ENCODE measurements around the gene VARS2. TPM values are rescaled to one million over a fixed set of nuclear protein-coding genes. Genes with fewer than 3 reads are reported as not detected.
"Not testable (repeated sequence)": the region's sequence is repeated elsewhere in the genome, so short reads cannot be mapped to it uniquely, and the experiment has no call there.

Gene VARS2
- polyA plus RNA-seq, 1 donor (not counting 4 experiments of a cell fraction or from before 2014, with no cell fraction given): 13.8 TPM

GRCh38 chr6:30926644-30927043 is 12.6 kb downstream of the VARS2 start:
- dilution Hi-C loops (cut with MboI; ENCODE audit: extremely low pct_ligation_motif_present, low sequenced_read_pairs): loop anchor here (25.0 kb wide), 1 partner anchor 136 kb away; no protein-coding TSS in a partner anchor
- no peaks in the 10 kb centered on the region for H3K79me2 ChIP-seq (ENCODE audit: control insufficient read depth, insufficient read depth, low read length)
- H3K4me3 ChIP-seq (ENCODE audit: control insufficient read depth in 2 of 3, extremely low read depth in 1 of 3, insufficient read depth in 2 of 3, low read depth in 1 of 3, low read length in 3 of 3): no peak overlapping the region
- H3K27me3 ChIP-seq (ENCODE audit: control insufficient read depth, extremely low read depth, insufficient read depth, low read length): no peaks in the 10 kb centered on the region
- H3K9me3 ChIP-seq (ENCODE audit: control insufficient read depth, low read depth, low read length): no peaks in the 10 kb centered on the region
- peaks cover 2% of the 10 kb centered on the region for H3K9me1 ChIP-seq (ENCODE audit: control insufficient read depth, extremely low read depth, insufficient read depth, low read length)
- H3K27ac ChIP-seq (ENCODE audit: control insufficient read depth, insufficient read depth, low read length): no peak overlapping the region
- H3K4me2 ChIP-seq (ENCODE audit: control insufficient read depth, extremely low read depth, insufficient read depth, low read depth, low read length): no peak overlapping the region
- peaks cover 24% of the 10 kb centered on the region for H3K4me1 ChIP-seq (ENCODE audit: control insufficient read depth, extremely low read depth, insufficient read depth, low read length)
- no peak overlapping the region for H3K9ac ChIP-seq (ENCODE audit: control insufficient read depth, extremely low read depth, insufficient read depth, low read length)
- H3K36me3 ChIP-seq (ENCODE audit: control insufficient read depth in 2 of 2, extremely low read depth in 1 of 2, insufficient read depth in 2 of 2, low read length in 2 of 2): peaks cover 13 to 22% of the 10 kb centered on the region in 2 experiments
- DNase-seq (ENCODE audit: low read depth, low spot score) (no peak), FAIRE-seq (peak; percentile 51)
- H2AFZ ChIP-seq (ENCODE audit: control insufficient read depth, low read length): no peak overlapping the region
- TF ChIP-seq, protein P1, sequence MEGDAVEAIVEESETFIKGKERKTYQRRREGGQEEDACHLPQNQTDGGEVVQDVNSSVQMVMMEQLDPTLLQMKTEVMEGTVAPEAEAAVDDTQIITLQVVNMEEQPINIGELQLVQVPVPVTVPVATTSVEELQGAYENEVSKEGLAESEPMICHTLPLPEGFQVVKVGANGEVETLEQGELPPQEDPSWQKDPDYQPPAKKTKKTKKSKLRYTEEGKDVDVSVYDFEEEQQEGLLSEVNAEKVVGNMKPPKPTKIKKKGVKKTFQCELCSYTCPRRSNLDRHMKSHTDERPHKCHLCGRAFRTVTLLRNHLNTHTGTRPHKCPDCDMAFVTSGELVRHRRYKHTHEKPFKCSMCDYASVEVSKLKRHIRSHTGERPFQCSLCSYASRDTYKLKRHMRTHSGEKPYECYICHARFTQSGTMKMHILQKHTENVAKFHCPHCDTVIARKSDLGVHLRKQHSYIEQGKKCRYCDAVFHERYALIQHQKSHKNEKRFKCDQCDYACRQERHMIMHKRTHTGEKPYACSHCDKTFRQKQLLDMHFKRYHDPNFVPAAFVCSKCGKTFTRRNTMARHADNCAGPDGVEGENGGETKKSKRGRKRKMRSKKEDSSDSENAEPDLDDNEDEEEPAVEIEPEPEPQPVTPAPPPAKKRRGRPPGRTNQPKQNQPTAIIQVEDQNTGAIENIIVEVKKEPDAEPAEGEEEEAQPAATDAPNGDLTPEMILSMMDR (optimal IDR thresholded peaks at IDR 0.05 in 1 of 3, IDR thresholded peaks at IDR 0.05 in 1 of 3, conservative IDR thresholded peaks at IDR 0.05 in 1 of 3; ENCODE audit: extremely low read depth in 1 of 3, insufficient read depth in 2 of 3, low read length in 3 of 3): no peak
- H4K20me1 ChIP-seq (ENCODE audit: control insufficient read depth, extremely low read depth, insufficient read depth, low read length): no peaks in the 10 kb centered on the region

- not testable (repeated sequence) for FAIRE-seq; H3K4me2 ChIP-seq (ENCODE audit: control insufficient read depth, extremely low read depth, insufficient read depth, low read depth, low read length); H3K79me2 ChIP-seq (ENCODE audit: control insufficient read depth, insufficient read depth, low read length); H3K9me1 ChIP-seq (ENCODE audit: control insufficient read depth, extremely low read depth, insufficient read depth, low read length); H3K27me3 ChIP-seq (ENCODE audit: control insufficient read depth, extremely low read depth, insufficient read depth, low read length); H4K20me1 ChIP-seq (ENCODE audit: control insufficient read depth, extremely low read depth, insufficient read depth, low read length); H3K9ac ChIP-seq (ENCODE audit: control insufficient read depth, extremely low read depth, insufficient read depth, low read length); DNase-seq (ENCODE audit: low read depth, low spot score); H3K4me3 ChIP-seq (ENCODE audit: control insufficient read depth in 2 of 3, extremely low read depth in 1 of 3, insufficient read depth in 2 of 3, low read depth in 1 of 3, low read length in 3 of 3); H3K9me3 ChIP-seq (ENCODE audit: control insufficient read depth, low read depth, low read length); H3K27ac ChIP-seq (ENCODE audit: control insufficient read depth, insufficient read depth, low read length); H2AFZ ChIP-seq (ENCODE audit: control insufficient read depth, low read length)
- Histone ChIP-seq H3K36me3 (ENCODE audit: control insufficient read depth in 2 of 2, extremely low read depth in 1 of 2, insufficient read depth in 2 of 2, low read length in 2 of 2) (peaks cover 13 to 21% of the 10 kb centered on the region in 2 experiments), H3K4me1 (ENCODE audit: control insufficient read depth, extremely low read depth, insufficient read depth, low read length) (peaks cover 20% of the 10 kb centered on the region)
- dilution Hi-C loops (cut with MboI; ENCODE audit: extremely low pct_ligation_motif_present, low sequenced_read_pairs): loop anchor here (25.0 kb wide), 1 partner anchor 135 kb away; no protein-coding TSS in a partner anchor
These were observed 13.0 kb downstream of the VARS2 start for GRCh38 chr6:30927080-30927479.

DNA sequence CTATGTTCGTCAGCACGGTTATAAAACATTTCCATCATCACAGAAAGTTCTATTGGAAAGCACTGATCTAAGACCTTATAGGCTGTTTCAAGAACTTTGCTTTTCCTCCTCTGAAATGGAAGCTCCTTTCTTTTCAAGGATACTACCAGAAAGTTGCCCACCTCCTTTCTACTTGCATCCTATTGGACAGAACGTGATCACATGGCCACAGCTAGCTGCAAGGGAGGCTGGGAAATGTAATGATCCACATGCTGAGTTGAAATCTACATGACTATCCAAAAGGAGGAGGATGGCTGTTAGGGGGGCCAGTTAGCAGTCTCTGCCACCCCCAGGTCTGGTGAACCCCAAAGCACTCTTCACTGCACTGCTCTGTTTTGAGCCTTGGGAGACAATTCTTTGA is 14.6 kb downstream of the VARS2 start:
- dilution Hi-C loops (cut with MboI; ENCODE audit: extremely low pct_ligation_motif_present, low sequenced_read_pairs): loop anchor here (25.0 kb wide), 1 partner anchor 134 kb away; no protein-coding TSS in a partner anchor
- H3K79me2 ChIP-seq (ENCODE audit: control insufficient read depth, insufficient read depth, low read length): no peaks in the 10 kb centered on the region
- H3K9ac ChIP-seq (ENCODE audit: control insufficient read depth, extremely low read depth, insufficient read depth, low read length): no peak overlapping the region
- H3K4me2 ChIP-seq (ENCODE audit: control insufficient read depth, extremely low read depth, insufficient read depth, low read depth, low read length): no peak overlapping the region
- peaks cover 9% of the 10 kb centered on the region for H3K4me1 ChIP-seq (ENCODE audit: control insufficient read depth, extremely low read depth, insufficient read depth, low read length)
- H3K9me1 ChIP-seq (ENCODE audit: control insufficient read depth, extremely low read depth, insufficient read depth, low read length): peaks cover 2% of the 10 kb centered on the region
- H3K9me3 ChIP-seq (ENCODE audit: control insufficient read depth, low read depth, low read length): no peaks in the 10 kb centered on the region
- no peak overlapping the region for H3K27ac ChIP-seq (ENCODE audit: control insufficient read depth, insufficient read depth, low read length)
- H3K4me3 ChIP-seq (ENCODE audit: control insufficient read depth in 2 of 3, extremely low read depth in 1 of 3, insufficient read depth in 2 of 3, low read depth in 1 of 3, low read length in 3 of 3): no peak overlapping the region
- H4K20me1 ChIP-seq (ENCODE audit: control insufficient read depth, extremely low read depth, insufficient read depth, low read length): no peaks in the 10 kb centered on the region
- H2AFZ ChIP-seq (ENCODE audit: control insufficient read depth, low read length): no peak overlapping the region
- TF ChIP-seq, protein P1 (optimal IDR thresholded peaks at IDR 0.05 in 1 of 3, IDR thresholded peaks at IDR 0.05 in 1 of 3, conservative IDR thresholded peaks at IDR 0.05 in 1 of 3; ENCODE audit: extremely low read depth in 1 of 3, insufficient read depth in 2 of 3, low read length in 3 of 3): no peak
- no peak for TF ChIP-seq EZH2 (IDR thresholded peaks at IDR 0.05; ENCODE audit: low read length)
- no peak for FAIRE-seq
- DNase-seq (ENCODE audit: low read depth, low spot score): no peak
- no peaks in the 10 kb centered on the region for H3K27me3 ChIP-seq (ENCODE audit: control insufficient read depth, extremely low read depth, insufficient read depth, low read length)
- peaks cover 8 to 14% of the 10 kb centered on the region in 2 experiments for H3K36me3 ChIP-seq (ENCODE audit: control insufficient read depth in 2 of 2, extremely low read depth in 1 of 2, insufficient read depth in 2 of 2, low read length in 2 of 2)

All from keratinocyte (primary cell).